ENCODE measurements around the gene COL18A1.
A peak's percentile ranks its signal among the peaks of the same experiment; 100 is the strongest.

Gene COL18A1

GRCh38 chr21:45477176-45478114 lies 72.5 kb downstream of the COL18A1 start:
- no peaks in the 10 kb centered on the region for H3K9me2 ChIP-seq (replicated peaks; ENCODE audit: low read depth, low read length)
- H2AFZ ChIP-seq (ENCODE audit: low read length): peak overlapping the region; percentile 98; the same call in 1 of the 2 replicates
- H3K36me3 ChIP-seq (ENCODE audit: insufficient read depth, low read length): no peaks in the 10 kb centered on the region
- H3K27me3 ChIP-seq (ENCODE audit: insufficient read depth, low read length, poor library complexity, severe bottlenecking): no peaks in the 10 kb centered on the region
- H3K4me1 ChIP-seq (ENCODE audit: insufficient read depth, low read length, poor library complexity, severe bottlenecking): peaks cover 9% of the 10 kb centered on the region
- no peak overlapping the region for H3K9ac ChIP-seq (ENCODE audit: low read depth, low read length, poor library complexity, severe bottlenecking)
- H3K4me3 ChIP-seq (ENCODE audit: low read length, poor library complexity, severe bottlenecking): no peak overlapping the region
- no peaks in the 10 kb centered on the region for H3K79me2 ChIP-seq (ENCODE audit: insufficient read depth, low read length)
- no peaks in the 10 kb centered on the region for H3F3A ChIP-seq (ENCODE audit: low read depth)
- H3K4me2 ChIP-seq (ENCODE audit: low read depth, low read length, poor library complexity, severe bottlenecking): peak overlapping the region; percentile 72
- no peaks in the 10 kb centered on the region for H4K20me1 ChIP-seq (ENCODE audit: insufficient read depth, low read length, poor library complexity, severe bottlenecking)
- TF ChIP-seq CTCF (conservative IDR thresholded peaks at IDR 0.05; ENCODE audit: low read length) (no peak), EZH2phosphoT487 (IDR thresholded peaks at IDR 0.05; ENCODE audit: borderline replicate concordance) (no peak)
- H3K9me3 ChIP-seq (ENCODE audit: insufficient read depth, low read depth, low read length): no peaks in the 10 kb centered on the region

- Histone ChIP-seq H3K4me2 (ENCODE audit: low read depth, low read length, poor library complexity, severe bottlenecking) (peak overlapping the region; percentile 72), H3K27me3 (ENCODE audit: insufficient read depth, low read length, poor library complexity, severe bottlenecking) (no peaks in the 10 kb centered on the region), H3K79me2 (ENCODE audit: insufficient read depth, low read length) (no peaks in the 10 kb centered on the region), H3K9ac (ENCODE audit: low read depth, low read length, poor library complexity, severe bottlenecking) (peak overlapping the region; percentile 64), H4K20me1 (ENCODE audit: insufficient read depth, low read length, poor library complexity, severe bottlenecking) (no peaks in the 10 kb centered on the region), H2AFZ (ENCODE audit: low read length) (peak overlapping the region; percentile 98), H3K4me3 (ENCODE audit: low read length, poor library complexity, severe bottlenecking) (peak overlapping the region; percentile 72), H3K36me3 (ENCODE audit: insufficient read depth, low read length) (no peaks in the 10 kb centered on the region), H3K9me2 (replicated peaks; ENCODE audit: low read depth, low read length) (no peaks in the 10 kb centered on the region), H3K4me1 (ENCODE audit: insufficient read depth, low read length, poor library complexity, severe bottlenecking) (peaks cover 9% of the 10 kb centered on the region), H3F3A (ENCODE audit: low read depth) (no peaks in the 10 kb centered on the region), H3K9me3 (ENCODE audit: insufficient read depth, low read depth, low read length) (no peaks in the 10 kb centered on the region)
- TF ChIP-seq CTCF (conservative IDR thresholded peaks at IDR 0.05; ENCODE audit: low read length): peak; percentile 79
- TF ChIP-seq EZH2phosphoT487 (IDR thresholded peaks at IDR 0.05; ENCODE audit: borderline replicate concordance): no peak
Observed at GRCh38 chr21:45478115-45478801, 73.3 kb downstream of the COL18A1 start.

GRCh38 chr21:45478816-45479669 lies 74.1 kb downstream of the COL18A1 start:
- TF ChIP-seq EZH2phosphoT487 (IDR thresholded peaks at IDR 0.05; ENCODE audit: borderline replicate concordance) (no peak), CTCF (conservative IDR thresholded peaks at IDR 0.05; ENCODE audit: low read length) (no peak)
- H3K4me1 ChIP-seq (ENCODE audit: insufficient read depth, low read length, poor library complexity, severe bottlenecking): peaks cover 9% of the 10 kb centered on the region
- H3K36me3 ChIP-seq (ENCODE audit: insufficient read depth, low read length): no peaks in the 10 kb centered on the region
- H3K4me2 ChIP-seq (ENCODE audit: low read depth, low read length, poor library complexity, severe bottlenecking): peak overlapping the region; percentile 72
- no peaks in the 10 kb centered on the region for H4K20me1 ChIP-seq (ENCODE audit: insufficient read depth, low read length, poor library complexity, severe bottlenecking)
- no peaks in the 10 kb centered on the region for H3K9me3 ChIP-seq (ENCODE audit: insufficient read depth, low read depth, low read length)
- no peaks in the 10 kb centered on the region for H3F3A ChIP-seq (ENCODE audit: low read depth)
- no peaks in the 10 kb centered on the region for H3K79me2 ChIP-seq (ENCODE audit: insufficient read depth, low read length)
- peak overlapping the region; percentile 72 for H3K4me3 ChIP-seq (ENCODE audit: low read length, poor library complexity, severe bottlenecking)
- H3K9me2 ChIP-seq (replicated peaks; ENCODE audit: low read depth, low read length): no peaks in the 10 kb centered on the region
- no peaks in the 10 kb centered on the region for H3K27me3 ChIP-seq (ENCODE audit: insufficient read depth, low read length, poor library complexity, severe bottlenecking)
- H2AFZ ChIP-seq (ENCODE audit: low read length): peak overlapping the region; percentile 98
- peak overlapping the region; percentile 64 for H3K9ac ChIP-seq (ENCODE audit: low read depth, low read length, poor library complexity, severe bottlenecking)

Measured in Loucy (cell line).